ENCODE data around the gene HDAC1.
"Not testable (repeated sequence)": the region's sequence is repeated elsewhere in the genome, so short reads cannot be mapped to it uniquely, and the experiment has no call there.

The HDAC1 gene

GRCh38 chr1:32276032-32276782, 15.7 kb upstream of the HDAC1 start:
- no peak for DNase-seq (ENCODE audit: low read depth)
- TF ChIP-seq CTCF (IDR thresholded peaks at IDR 0.05; ENCODE audit: low read depth, low read length, missing control alignments): no peak
- H3K4me3 ChIP-seq (ENCODE audit: low read depth, low read length): no peak overlapping the region

GRCh38 chr1:32284777-32285176, 7.1 kb upstream of the HDAC1 start:
- H3K4me3 ChIP-seq (ENCODE audit: low read depth, low read length); DNase-seq (ENCODE audit: low read depth): not testable (repeated sequence)

- no peak for DNase-seq (ENCODE audit: low read depth)
- no peak for TF ChIP-seq CTCF (IDR thresholded peaks at IDR 0.05; ENCODE audit: low read depth, low read length, missing control alignments)
- no peak overlapping the region for H3K4me3 ChIP-seq (ENCODE audit: low read depth, low read length)
Observed at GRCh38 chr1:32285658-32286057, 6.2 kb upstream of the HDAC1 start.

- no peak for TF ChIP-seq CTCF (IDR thresholded peaks at IDR 0.05; ENCODE audit: low read depth, low read length, missing control alignments)
- H3K4me3 ChIP-seq (ENCODE audit: low read depth, low read length): no peak overlapping the region
- DNase-seq (ENCODE audit: low read depth): no peak
Observed at GRCh38 chr1:32286763-32287162, 5.1 kb upstream of the HDAC1 start.

GRCh38 chr1:32289256-32289655, 2.6 kb upstream of the HDAC1 start:
- DNase-seq (ENCODE audit: low read depth): no peak
- H3K4me3 ChIP-seq (ENCODE audit: low read depth, low read length): no peak overlapping the region
- no peak for TF ChIP-seq CTCF (IDR thresholded peaks at IDR 0.05; ENCODE audit: low read depth, low read length, missing control alignments)

- no peak for TF ChIP-seq CTCF (IDR thresholded peaks at IDR 0.05; ENCODE audit: low read depth, low read length, missing control alignments)
- DNase-seq (ENCODE audit: low read depth): no peak
- H3K4me3 ChIP-seq (ENCODE audit: low read depth, low read length): peak overlapping the region; percentile 100
Observed at GRCh38 chr1:32291145-32291707, 657 bp upstream of the HDAC1 start.

- DNase-seq (ENCODE audit: low read depth); H3K4me3 ChIP-seq (ENCODE audit: low read depth, low read length): not testable (repeated sequence)
Observed at GRCh38 chr1:32298211-32298610, 6.3 kb downstream of the HDAC1 start.

- no peak for TF ChIP-seq CTCF (IDR thresholded peaks at IDR 0.05; ENCODE audit: low read depth, low read length, missing control alignments)
- H3K4me3 ChIP-seq (ENCODE audit: low read depth, low read length): no peak overlapping the region
- DNase-seq (ENCODE audit: low read depth): no peak
Observed at GRCh38 chr1:32299327-32299726, 7.4 kb downstream of the HDAC1 start.

All from GM12864 (cell line).